M059J (cell line): Measurements from ENCODE around the gene MATCAP1. TPM values are rescaled to one million over a fixed set of nuclear protein-coding genes. Genes with fewer than 3 reads are reported as not detected.

ENCODE experiments used
- DNase-seq: peaks from one replicate; pipeline ENCODE4 v3.0.0-alpha.2; 2012; ENCODE audit warnings: low read depth
- total RNA-seq: library from RNA; depleted of rRNA; stranded (reverse); fragments of >200 nt; shearing (Covaris generic); gene quantifications from 2 replicates; pipeline ENCODE4 v1.2.3, GENCODE V29; 2014

MATCAP1 gene
- total RNA-seq, 1 experiment from 2014 or later = 7.7 TPM

- no peak for DNase-seq
Measured at GRCh38 chr16:67208154-67208896, 24.6 kb upstream of the MATCAP1 start.

DNA sequence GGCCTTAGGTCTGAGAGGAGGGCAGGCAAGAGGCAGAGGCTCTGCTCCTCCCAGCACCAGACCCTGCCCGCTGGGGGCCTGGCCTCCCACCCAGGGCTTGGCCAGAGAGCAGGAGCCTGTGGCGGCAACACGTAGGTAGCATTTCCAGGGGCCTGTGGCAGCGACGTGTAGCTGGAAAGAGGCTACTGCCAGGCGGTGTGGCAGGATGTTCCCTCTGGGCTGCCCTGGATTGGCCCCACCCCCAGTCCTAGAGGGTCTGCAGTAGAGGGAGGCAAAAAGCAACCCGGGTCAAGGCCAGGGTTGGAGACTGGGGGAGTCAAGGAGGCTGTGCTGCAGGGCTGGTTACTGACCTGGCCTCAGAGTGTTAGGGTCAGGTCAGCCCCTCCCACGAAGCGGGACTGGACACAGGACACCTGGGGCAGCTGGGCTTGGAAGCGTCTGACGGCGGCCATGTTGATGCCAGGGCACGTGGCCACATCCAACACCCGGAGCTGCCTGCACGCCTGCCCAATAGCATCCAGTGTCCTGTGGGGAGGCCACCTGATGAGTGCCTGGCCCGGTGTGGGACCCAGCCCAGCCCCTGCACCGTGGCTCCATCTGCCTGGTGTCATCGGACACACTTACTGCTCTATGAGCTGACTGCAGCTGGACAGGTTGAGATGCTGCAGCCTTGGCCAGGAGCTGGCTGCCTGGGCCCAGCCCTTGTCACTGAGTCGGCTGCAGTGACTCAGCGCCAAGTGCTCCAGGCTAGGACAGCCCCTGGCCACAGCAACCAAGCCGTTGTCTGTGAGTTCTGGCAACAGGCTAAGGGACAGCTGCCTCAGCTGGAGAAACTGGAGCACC, 23.7 kb upstream of the MATCAP1 start:
- DNase-seq = peak; percentile 90

DNA sequence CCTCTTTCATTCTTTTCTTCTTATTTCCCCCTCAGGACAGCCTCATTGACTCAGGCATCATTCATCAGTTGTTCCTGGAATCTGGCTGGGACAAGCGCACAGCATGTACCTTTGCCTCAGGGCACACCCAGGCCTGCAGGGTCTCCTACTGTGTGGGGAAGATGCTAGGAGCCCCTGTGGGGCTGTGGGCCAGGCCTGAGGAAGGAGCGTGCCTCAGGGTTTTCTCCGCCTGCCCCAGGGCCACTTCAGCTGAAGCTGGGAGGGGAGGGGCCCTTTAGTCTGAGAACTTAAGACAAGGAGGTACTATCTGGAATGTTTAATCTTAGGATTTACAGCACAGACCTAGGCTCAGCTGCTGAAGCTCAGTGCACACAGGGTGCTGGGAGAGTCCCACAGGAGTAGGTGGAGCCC, 23.1 kb upstream of the MATCAP1 start:
- DNase-seq = peak; percentile 72

DNA sequence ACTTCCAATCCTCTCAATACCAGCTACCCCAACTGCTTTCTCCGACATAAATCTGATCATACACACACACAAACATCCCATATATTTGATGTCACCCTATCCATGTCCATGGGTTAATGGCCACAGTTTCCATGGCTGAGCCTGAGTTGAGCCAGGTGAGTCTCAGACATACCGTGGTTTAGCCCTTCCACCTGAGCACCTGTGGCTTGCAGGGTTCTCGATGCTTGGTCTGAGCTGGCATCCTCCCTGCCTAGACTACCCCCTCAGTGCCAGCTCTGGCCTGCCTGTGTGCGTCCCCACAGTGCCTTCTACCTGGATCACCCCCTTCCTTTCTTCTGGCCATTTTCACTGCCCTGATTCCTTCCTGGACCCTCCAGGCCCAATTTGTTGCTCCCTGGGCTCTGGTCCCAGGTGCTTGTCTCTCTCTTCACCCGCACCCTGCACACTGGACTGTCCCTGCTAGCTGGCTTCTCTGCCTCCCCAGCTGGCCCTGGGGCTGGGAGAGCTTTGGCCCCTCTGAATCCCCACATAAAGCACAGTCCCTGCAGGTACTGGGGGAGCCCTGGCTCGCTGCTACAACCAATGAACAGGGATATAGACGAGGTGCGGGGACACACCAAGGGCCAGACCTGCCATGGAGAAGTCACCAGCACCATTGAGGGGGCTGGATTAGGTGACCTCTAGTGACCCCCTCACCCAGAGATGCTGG, 22.5 kb upstream of the MATCAP1 start:
- DNase-seq = no peak

DNA sequence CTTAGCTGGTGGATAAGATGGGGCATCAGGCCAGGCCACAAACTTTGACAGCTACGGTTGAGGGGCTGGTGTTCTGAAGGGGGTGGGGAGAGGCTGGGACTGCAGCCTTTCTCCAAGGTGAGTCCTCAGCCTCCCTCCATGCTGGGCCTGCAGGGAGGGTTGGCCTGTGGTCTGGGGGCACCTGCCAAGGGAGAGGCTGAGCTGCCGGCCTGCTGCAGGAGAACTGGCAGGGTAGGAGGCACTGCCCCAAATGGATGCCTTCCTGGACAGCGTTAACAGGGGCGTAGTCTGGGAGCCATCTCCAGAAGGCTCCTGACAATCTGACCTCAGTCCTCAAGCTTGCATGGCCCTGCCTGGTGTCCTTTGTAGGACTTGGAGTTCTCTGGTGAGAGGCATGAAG, 20.3 kb upstream of the MATCAP1 start:
- no peak for DNase-seq

DNA sequence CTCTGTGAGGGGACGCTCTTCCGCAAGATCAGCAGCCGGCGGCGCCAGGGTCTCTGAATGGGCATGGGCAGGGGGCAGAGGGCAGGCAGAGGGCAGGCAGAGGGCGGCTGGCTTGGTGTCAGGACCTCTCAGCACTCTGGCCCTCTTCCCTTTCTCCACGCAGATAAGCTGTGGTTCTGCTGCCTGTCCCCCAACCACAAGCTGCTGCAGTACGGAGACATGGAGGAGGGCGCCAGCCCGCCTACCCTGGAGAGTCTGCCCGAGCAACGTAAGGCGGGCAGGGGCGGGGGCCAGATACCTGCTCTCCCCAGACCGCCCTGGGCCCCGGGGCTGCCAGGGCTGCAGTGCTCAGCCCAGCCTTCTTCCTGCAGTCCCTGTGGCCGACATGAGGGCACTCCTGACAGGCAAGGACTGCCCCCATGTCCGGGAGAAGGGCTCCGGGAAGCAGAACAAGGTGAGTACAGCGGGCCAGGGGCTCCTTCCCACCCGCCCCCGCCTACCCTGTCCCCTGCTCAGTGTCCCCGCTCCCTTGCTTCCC, 19.3 kb upstream of the MATCAP1 start:
- no peak for DNase-seq

DNA sequence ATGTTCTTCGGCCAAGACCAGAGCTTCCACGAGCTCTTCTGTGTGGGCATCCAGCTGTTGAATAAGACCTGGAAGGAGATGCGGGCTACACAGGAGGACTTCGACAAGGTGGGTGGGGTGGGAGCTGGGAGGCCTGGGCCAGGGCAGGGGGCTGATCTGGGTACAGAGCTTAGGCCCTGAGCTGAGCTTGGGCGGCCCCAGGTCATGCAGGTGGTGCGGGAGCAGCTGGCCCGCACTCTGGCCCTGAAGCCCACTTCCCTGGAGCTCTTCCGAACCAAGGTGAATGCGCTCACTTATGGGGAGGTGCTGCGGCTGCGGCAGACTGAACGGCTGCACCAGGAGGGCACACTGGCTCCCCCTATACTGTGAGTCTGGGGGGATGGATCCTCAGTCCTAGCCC, 18.7 kb upstream of the MATCAP1 start:
- no peak for DNase-seq

DNA sequence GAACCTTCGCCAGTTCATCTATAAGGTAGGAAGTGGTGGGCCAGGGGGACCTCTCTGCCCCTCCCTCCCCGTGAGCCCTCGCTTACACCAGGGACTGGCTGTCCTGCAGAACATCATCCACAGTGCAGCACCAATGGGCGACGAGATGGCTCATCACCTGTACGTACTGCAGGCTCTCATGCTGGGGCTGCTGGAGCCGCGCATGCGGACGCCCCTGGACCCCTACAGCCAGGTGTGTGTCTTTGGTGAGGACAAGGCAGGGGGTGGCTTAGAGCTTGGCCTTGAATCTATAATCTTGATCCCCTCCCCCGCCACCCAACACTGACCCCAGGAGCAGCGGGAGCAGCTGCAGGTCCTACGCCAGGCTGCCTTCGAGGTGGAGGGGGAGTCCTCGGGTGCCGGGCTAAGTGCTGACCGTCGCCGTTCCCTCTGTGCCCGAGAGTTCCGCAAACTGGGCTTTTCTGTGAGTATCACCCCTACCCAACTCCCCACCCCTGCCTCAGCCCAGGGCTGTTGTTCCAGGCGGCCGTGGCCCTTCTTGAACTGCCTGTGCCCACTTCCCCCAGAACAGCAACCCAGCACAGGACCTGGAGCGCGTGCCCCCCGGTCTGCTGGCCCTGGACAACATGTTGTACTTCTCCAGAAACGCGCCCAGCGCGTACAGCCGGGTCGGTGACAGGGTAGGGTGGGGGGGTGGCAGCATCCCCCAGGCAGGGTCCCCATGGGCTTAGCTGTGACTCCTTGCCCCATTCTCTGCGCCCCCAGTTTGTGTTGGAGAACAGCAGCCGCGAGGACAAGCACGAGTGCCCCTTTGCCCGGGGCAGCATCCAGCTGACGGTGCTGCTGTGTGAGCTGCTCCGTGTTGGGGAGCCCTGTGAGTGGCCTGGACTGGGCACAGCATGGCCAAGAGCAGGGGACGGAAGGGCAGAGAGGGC, 17.9 kb upstream of the MATCAP1 start:
- no peak for DNase-seq

DNA sequence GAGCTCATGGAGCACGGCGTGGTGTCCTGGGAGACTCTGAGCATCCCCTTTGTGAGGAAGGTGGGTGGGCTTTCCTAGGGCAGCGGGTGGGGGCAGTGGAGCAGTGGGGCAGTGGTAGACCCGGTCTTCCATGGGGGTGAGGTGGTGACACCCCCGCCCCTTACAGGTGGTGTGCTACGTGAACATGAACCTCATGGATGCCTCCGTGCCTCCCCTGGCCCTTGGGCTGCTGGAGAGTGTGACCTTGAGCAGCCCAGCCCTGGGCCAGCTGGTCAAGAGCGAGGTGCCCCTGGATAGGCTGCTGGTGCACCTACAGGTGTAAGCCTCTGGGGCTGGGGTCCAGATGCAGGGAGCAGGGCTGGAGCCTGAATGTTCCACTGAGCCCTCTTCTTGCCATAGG, 16.7 kb upstream of the MATCAP1 start:
- DNase-seq = no peak

GRCh38 chr16:67199808-67200198, 16.0 kb upstream of the MATCAP1 start:
- DNase-seq = no peak

DNA sequence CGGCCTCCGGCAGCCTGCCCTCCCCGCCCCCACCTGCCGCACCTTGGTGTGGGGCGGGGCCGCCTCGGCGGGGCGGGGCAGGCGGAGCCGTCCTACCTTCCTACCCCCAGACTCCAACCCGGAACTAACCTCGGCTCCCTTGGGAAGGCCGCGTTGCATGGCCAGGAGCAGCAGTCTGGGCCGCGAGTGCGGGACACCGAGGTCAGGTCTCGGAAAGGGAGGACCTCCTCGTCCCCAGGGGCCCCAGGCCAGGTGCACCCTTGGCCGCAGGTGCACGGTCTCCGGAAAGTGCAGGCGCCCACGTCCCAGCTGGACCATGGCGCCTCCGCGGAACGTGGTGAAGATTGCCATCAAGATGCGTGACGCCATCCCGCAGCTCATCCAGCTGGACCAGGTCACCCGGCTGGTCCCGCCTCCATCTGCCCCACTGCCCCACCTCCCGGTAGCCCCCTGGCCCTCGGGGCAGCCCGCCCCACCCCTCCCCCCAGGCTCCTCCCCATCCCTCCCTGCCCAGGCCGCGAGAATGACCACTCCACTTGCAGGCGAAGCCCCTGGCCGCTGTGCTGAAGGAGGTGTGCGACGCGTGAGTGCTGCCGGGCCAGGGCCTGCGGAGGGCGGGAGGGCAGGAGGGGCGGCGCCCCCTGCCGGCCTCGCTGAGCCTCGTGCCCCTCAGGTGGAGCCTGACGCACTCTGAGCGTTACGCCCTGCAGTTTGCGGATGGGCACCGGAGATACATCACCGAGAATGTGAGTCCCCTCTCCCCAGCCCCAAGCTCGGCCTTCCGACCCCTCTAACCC, 15.4 kb upstream of the MATCAP1 start, which contains the start of gene ELMO3:
ELMO3 (plus strand) TSS at position 121 of the 797 bp plus-strand sequence; CDS start at position 317, 196 bp downstream.
- no peak for DNase-seq

- peak; percentile 26 for DNase-seq
Measured at GRCh38 chr16:67198238-67198734, 14.5 kb upstream of the MATCAP1 start.

- DNase-seq = no peak
Measured at GRCh38 chr16:67197704-67198103, 13.9 kb upstream of the MATCAP1 start.

GRCh38 chr16:67196881-67197280, 13.1 kb upstream of the MATCAP1 start:
- DNase-seq = no peak

DNA sequence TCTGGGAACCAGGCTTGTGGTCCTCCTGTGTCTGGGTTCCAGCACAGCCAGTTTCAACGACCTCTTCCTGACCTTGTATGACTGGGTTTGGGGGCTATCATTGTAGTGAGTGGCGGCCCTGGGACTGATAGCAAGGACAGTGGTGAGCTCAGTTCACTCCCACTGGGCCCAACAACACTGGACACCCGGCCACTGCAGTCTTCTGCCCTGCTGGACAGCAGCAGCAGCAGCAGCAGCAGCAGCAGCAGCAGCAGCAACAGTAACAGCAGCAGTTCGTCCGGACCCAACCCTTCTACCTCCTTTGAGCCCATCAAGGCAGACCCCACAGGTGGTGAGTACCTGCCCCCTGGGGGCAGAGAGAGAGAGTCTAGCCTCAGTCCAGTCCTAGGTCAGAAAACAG, 11.9 kb upstream of the MATCAP1 start:
- DNase-seq = no peak

GRCh38 chr16:67194260-67194659, 10.5 kb upstream of the MATCAP1 start:
- DNase-seq = no peak

DNA sequence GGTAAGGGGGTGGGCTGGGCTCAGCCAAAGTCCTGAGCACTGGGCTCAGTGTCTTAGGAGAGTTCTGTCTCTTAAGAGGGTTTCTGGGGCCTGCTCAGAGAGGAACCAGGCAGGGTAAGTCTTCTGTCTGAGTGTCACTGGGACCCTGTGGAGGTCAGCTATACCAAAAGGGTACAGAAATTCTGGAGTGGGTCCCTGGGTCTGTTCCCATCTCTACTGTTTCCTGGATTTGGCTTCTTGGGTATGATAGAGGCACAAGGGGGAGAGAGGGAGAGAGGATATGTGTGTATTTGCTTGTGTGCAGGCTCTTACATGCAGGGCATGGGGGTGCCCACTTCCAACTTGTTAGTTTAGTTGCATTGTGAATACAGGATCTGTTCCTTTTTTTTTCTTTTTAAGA, 9.8 kb upstream of the MATCAP1 start:
- DNase-seq = no peak

DNA sequence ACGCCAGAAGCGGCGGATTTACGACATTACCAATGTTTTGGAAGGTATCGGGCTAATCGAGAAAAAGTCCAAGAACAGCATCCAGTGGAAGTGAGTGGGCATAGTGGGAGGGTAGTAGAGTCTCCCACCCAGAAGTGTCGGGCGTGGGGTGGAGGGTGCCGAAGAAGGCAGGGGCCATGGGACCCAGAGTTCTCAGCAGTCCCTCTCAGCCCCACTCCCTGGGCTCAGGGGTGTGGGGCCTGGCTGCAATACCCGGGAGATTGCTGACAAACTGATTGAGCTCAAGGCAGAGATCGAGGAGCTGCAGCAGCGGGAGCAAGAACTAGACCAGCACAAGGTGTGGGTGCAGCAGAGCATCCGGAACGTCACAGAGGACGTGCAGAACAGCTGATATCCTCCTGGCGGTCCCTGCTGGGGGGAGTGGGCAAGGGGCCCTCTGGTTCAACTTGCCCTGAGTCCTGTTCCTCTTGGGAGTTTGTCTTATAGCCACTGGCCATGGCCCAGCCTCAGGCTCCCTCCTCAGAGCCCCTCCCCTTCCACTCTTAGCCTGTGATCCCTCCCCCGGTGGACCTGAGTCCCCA, 9.1 kb upstream of the MATCAP1 start:
- DNase-seq = no peak

GRCh38 chr16:67191995-67192681, 8.4 kb upstream of the MATCAP1 start, which contains the start of gene E2F4:
Gene E2F4 (plus strand): TSS chr16:67192155. CDS start chr16:67192228, 73 bp downstream.
- DNase-seq = peak; percentile 87
